ENCODE measurements around the gene TMOD3.

TMOD3 gene

DNA sequence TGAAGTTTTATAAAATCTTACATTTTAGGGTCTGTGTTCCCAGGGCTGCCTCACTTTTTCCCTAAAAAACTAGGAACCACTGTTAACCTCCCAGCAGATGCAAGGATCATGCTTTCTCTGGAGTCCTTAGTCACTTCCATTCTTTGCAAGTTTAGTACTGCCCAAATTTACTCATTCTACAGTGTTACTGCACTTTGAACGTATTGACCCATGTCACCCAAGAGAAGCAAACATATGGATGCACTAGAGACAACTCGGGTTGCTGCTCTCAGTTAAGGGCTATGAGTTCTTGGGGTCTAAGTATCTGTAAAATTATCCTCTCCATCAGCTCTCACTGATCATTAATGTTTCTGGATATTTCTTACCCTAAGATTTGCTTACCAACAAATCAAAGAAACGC lies 83.1 kb downstream of the TMOD3 start:
- no peak for DNase-seq

DNA sequence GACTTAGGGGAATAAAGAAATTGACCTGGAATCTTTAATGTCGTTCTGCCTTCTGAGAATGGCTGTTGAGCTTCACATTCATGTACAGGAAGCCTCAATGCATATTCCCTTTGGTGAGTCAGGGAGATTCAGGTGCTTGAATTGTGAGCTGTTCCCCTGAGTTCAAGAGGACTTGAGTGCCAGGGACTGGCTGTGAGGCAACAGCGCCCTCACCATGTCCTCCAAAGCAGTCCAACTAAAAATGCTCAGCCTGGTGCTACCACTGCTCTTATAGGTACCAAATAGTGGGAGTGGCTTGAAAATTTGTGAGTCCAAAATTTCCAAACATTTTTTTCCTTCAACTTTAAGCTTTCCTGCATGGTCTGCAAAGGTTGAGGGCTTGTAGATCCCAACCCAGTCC lies 88.0 kb downstream of the TMOD3 start:
- DNase-seq: no peak

DNA sequence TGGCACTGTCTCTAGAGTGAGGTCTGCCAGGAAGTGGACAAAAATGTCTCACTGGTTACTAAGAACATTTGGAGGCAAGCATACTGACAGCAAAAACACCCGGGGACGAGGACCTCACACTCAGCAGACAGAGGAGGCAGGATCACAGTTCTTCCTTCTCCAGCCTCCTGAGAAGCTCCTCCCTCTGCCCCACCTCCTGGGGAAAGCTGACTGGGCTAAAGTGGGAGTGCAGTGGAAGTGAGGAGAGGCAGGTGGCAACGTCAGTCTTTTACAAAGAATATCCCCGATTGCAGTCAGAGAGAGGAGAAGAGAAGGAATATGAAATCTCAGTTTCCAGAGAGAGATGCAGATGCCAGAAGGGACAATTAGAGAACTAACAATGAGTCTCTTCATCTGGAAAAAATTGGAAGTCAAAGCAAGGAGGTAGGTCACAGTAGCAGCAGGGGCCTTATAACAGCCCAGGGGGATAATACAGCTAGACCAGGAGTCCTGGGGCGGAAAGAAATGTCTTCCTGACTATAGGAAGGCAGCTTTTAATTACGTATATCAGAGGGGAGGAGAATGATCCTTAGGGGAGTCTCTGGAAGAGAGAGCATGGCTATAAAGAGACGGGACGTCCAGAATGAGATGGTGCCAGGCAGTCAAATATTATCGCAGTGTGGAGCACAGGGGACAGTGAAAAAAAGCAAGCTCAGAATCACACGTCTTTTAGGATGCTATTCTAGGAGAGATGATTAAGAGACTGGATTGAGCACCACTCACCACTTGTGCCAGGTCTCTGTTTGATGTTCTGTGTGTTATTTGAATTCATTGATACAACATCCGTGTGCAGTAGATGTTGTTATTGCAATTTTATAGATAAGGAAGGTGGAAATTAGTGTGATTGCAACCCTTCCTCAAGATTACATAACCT lies 95.0 kb downstream of the TMOD3 start:
- no peak for DNase-seq

DNA sequence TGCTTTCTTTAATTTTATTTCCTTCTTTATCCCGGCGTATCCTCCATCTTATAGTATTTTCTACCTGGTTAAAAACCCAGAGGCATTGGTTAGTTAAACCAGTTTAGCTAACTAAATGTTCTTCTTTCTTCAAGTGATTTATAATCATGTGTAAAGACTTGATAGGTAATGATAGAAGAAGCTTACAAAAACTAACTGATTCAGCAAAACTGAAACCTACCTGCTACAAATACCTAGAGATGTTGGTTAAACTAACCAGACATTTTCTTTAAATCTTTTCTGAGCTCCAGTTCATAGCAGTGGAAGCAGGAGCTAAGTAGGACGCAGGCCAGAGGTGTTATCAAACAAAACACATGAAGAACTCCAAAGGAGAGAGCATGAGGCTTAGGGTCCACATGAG lies 97.4 kb downstream of the TMOD3 start:
- no peak for DNase-seq

DNA sequence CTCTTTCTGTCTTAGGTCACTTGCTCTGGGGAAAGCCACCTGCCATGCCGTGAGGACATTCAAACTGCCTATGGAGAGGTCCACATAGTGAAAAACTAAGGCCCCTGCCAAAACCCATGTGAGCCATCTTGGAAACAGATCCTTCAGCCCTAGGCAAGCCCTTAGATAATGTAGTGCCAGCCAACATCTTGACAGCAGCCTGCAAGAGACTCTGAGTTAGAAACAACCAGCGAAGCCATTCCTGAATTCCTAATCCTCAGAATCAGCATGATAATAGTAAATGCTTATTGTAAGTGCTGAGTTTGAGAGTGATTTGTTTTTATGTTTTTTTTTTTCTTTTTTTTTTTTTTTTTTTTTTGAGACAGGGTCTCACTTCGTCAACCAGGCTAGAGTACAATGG lies 101.6 kb downstream of the TMOD3 start:
- no peak for DNase-seq

DNA sequence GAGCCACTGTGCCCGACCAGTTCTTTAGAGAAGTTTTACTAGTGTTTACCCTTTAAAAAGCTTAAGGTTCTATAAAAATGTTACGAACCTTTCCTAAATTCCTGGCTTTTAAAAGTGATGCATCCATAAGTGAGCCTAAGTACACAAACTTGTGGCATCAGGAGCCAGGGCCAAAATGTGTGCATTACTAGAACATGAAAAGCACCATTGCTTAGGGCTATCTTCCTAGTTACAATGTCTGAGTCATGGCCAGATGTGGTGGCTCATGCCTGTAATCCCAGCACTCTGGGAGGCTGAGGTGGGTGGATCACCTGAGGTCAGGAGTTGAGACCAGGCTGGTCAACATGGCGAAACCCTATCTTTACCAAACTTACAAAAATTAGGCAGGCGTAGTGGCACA lies 102.2 kb downstream of the TMOD3 start:
- DNase-seq: no peak

DNA sequence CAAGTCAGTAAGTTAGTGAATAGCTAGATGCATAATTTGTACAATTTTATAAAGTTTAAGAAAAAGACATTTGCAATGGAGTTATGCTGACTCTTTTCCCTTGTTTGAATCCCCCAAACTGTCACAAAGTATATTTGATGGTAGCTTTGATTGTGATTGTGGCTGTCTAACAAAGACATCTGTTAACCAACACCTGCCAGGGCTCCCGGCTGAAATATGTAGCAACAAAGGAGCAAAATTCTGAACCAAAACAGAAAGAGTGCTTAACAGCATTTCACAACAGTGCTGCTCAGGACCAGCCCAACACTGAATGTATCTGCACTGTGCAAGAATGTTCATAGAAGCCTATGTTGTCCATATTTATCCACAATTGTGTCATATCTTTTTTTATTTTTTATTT lies 102.7 kb downstream of the TMOD3 start:
- no peak for DNase-seq

DNA sequence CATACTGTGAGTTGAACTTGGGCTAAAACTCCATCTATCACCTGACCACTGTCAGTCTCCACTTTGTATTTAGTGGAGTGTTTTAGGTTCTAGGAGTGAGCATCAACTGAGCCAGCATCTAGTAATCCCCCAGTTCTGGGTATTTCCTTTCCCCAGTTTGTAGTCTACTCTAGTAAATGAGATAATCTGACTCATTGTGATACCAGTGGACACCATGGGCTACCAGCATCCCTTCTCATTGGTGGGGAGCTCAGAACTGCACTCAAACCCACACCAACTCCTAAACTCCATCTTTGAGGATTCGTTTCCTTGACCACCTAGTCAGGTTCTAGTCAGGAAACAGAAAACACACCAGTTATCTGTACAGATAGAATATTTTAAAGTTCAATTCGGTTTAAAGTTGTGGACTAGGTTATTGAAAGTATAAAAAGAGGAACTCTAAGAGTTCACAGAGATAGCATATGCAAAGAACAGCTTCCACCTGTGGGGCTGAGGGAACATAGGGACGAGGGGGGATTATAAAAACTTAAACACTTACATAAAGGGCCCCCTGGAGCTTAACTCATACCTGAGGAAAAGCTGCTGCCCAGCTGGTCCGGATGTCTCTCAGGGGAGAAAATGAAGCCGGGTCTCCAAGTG lies 106.1 kb downstream of the TMOD3 start:
- DNase-seq: no peak

DNA sequence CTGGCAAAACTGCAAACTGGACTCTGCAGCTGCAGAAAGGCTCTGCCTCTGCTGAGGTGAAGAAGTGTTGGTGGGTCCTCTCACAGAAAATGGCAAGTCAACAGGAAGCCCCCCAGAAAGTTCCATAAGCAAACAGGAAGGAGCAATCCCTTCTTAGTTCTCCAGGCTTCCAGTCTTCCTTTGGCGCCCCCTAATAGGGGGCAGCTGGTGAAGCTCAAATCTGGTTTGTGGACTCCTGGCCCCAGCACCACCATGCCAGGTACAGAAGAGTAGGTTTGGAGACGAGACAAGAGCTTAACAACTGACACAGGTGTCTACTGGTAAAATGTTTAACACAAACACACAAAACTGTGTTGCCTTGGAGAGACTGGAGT lies 106.6 kb downstream of the TMOD3 start:
- DNase-seq: no peak

DNA sequence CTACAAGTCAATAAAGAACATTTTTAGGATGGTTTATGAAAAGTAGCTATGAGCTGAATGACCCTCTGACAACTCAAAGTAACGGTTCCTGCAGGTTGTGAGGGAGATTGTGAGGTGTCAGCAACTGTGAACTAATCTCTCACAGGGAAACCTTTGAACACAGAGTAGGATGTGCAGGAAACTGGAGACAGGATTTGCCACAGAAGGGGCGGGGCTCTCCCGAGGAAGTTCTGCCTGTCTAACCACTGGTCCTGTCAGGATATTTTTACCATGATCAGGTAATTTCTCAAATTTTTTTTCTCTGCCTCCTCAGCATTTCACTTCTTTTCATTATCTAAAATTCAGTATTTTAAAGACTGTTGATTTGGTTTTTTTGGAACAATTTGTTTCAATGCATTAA lies 108.8 kb downstream of the TMOD3 start:
- no peak for DNase-seq

DNA sequence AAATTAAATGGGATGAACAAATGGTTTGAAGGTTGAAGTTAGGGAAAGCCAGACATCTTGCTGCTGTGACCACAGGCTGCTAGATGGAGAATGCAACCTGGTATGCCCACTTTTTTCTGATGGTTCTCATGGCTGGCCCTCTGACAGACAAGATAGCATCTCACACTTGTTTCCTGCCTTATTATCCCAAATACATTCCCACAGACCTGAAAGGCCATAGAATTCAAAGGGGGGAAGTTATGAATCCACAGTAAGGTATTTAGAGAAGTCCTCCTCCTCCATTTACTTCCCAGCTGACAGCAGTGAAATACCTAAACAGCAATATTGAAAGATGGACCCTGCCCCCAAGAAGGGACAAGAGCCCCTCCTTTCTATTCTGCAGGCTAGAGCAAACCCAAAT lies 109.8 kb downstream of the TMOD3 start:
- no peak for DNase-seq

DNA sequence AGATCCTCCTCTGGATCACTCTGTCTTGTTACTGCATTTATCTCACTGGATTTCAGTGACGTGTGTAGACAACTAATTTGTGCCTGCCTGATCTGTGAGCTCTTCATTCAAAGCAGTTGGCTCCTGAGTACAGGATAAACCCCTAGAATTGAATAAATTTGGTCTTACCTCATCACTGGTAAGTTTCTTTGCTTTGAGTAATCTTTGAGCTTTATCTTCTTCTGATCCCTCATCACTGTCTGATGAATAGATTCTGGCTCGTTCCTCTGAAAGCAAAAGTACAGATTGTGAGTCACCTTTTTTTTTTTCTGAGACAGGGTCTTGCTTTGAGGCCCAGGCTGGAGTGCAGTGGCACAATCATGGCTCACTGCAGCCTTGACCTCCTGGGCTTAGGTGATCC lies 117.7 kb downstream of the TMOD3 start:
- DNase-seq: no peak

DNA sequence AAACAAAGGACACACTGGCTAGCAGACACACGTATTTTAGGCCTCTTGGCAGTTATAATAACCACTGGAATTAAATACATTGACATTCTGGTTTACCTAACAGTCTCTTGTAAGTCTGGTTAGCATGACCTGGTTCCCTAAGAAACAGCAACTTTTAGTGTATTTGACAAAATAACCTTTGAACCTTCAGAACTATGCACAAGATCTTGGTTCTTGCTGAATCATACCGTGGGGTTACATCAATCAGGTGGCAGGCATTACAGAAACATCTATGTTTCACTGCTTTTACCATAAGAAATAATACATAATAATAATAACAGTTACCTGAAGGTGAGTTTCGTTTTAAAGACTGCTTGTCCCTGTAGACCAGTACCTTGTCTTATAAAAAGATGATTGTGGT lies 123.4 kb downstream of the TMOD3 start:
- DNase-seq: no peak

DNA sequence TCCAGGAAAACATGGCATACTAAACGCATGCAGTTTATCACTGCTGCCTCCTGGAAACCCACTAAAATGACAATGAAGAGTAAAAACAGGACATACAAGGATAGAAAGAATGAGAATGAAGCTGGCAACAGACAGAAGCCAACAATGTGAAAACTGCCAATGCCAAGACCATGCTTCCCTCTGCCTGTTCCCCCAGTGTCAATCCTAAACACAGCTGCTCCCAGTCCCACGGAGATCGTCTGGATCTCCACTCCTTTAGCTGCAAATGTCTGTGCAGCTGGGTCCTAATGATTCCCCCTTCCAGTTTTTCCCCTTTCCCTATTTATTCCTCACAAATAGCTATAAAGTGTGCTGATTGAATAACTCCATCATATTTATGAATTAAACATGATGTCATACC lies 126.1 kb downstream of the TMOD3 start:
- DNase-seq: no peak
